Measurements from ENCODE around the gene FKRP. TPM values are rescaled to one million over a fixed set of nuclear protein-coding genes. Genes with fewer than 3 reads are reported as not detected.

FKRP gene
- total and polyA plus RNA-seq, 9 donors, result 10.7 to 24.4 (median 18.7) TPM

DNA sequence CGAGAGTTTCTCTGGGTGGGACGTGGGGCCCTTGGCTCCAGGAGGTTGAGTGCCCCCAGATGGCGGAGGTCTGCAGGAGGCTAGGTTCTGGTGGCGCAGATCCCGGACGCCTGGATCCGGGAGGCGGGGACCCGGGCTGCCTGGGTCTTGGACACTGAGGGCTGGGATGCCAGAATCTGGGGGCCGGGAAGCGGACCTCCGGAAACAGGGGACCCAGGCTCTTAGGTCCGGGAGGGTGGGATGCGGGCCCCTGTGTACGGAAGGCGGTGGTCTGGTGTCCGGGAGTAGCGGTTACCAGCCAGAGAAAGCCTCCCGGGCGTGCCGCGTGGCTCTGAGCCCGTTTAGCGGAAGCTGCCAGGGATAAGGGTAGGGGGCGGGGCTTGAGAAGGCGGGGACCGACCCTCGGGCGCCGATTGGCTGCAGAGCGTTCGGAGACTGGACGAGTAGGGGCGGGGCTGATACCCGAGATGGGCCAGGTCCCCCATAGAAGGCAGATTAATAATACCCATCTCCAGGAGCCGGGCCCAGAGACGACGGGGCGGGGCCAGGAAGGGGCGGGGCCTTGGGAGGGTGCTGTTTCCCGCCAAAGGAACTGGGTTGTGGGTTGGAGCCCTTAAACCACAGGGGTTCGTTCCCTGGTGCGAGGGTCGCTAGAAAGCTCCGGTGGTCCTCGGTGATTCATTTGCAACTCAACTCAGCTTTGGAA is 42.6 kb downstream of the FKRP start, which contains the start of gene SLC1A5:
SLC1A5 (minus strand) TSS at position 333 of the 706 bp plus-strand sequence. CDS start 629 bp downstream, outside the sequence.
- peak; percentile 98 to 99 (median 99) for DNase-seq
- H3K9me3 ChIP-seq, result no peaks in the 10 kb centered on the region
- peak within 1 kb of the TSS; percentile 92 for H3K4me3 ChIP-seq
- TF ChIP-seq CTCF (IDR thresholded peaks at IDR 0.05), result no peak
- peak; percentile 98 for TF ChIP-seq POLR2A (IDR thresholded peaks at IDR 0.05)
- TF ChIP-seq EP300 (IDR thresholded peaks at IDR 0.05), result no peak
- H3K27me3 ChIP-seq, result no peaks in the 10 kb centered on the region
- H3K4me1 ChIP-seq (ENCODE audit: insufficient read depth), result peaks cover 18% of the 10 kb centered on the region
- WGBS, 3 donors, result 0 to 1% (median 0%) methylated on average over 42 to 46 of the region's 46 CpGs
- peak within 1 kb of the TSS; percentile 82 to 90 for H3K27ac ChIP-seq
- H3K36me3 ChIP-seq, result no peaks in the 10 kb centered on the region
- intact Hi-C loops (cut with DNase I), result no loop called here

GRCh38 chr19:46788968-46789338 is 43.1 kb downstream of the FKRP start:
- no peak for TF ChIP-seq EP300 (IDR thresholded peaks at IDR 0.05)
- no peaks in the 10 kb centered on the region for H3K9me3 ChIP-seq
- H3K27me3 ChIP-seq, result no peaks in the 10 kb centered on the region
- 50 to 62% (median 53%) methylated on average over 9 of the region's 9 CpGs for WGBS, 3 donors
- H3K27ac ChIP-seq, result peak overlapping the region in 1 of 2 donors; percentile 34
- intact Hi-C loops (cut with DNase I), result no loop called here
- no peak overlapping the region for H3K4me3 ChIP-seq
- DNase-seq, result no peak
- H3K36me3 ChIP-seq, result no peaks in the 10 kb centered on the region
- H3K4me1 ChIP-seq (ENCODE audit: insufficient read depth), result peaks cover 15% of the 10 kb centered on the region

- Histone ChIP-seq H3K4me3 (no peak overlapping the region), H3K27ac (no peak overlapping the region), H3K4me1 (ENCODE audit: insufficient read depth) (peaks cover 11% of the 10 kb centered on the region), H3K9me3 (no peaks in the 10 kb centered on the region), H3K36me3 (no peaks in the 10 kb centered on the region), H3K27me3 (no peaks in the 10 kb centered on the region)
- intact Hi-C loops (cut with DNase I), result no loop called here
- DNase-seq, result no peak
- 86 to 89% (median 89%) methylated on average over 8 of the region's 8 CpGs for WGBS, 3 donors
- no peak for TF ChIP-seq EP300 (IDR thresholded peaks at IDR 0.05)
These were observed 43.5 kb downstream of the FKRP start for GRCh38 chr19:46789371-46789770.

GRCh38 chr19:46791944-46792343 is 46.1 kb downstream of the FKRP start:
- peaks cover 3% of the 10 kb centered on the region for H3K4me1 ChIP-seq (ENCODE audit: insufficient read depth)
- 68 to 73% (median 69%) methylated on average over 5 of the region's 5 CpGs for WGBS, 3 donors
- no peak overlapping the region for H3K27ac ChIP-seq
- no peak for TF ChIP-seq CTCF (IDR thresholded peaks at IDR 0.05)
- TF ChIP-seq POLR2A (IDR thresholded peaks at IDR 0.05), result no peak
- no peak for TF ChIP-seq EP300 (IDR thresholded peaks at IDR 0.05)
- intact Hi-C loops (cut with DNase I), result no loop called here
- H3K4me3 ChIP-seq, result no peak overlapping the region
- no peaks in the 10 kb centered on the region for H3K9me3 ChIP-seq
- H3K36me3 ChIP-seq, result no peaks in the 10 kb centered on the region
- H3K27me3 ChIP-seq, result no peaks in the 10 kb centered on the region
- DNase-seq, result no peak

GRCh38 chr19:46797881-46798280 is 52.0 kb downstream of the FKRP start:
- no peaks in the 10 kb centered on the region for H3K9me3 ChIP-seq
- 96 to 100% (median 100%) methylated on average over 1 of the region's 1 CpG for WGBS, 3 donors
- DNase-seq, result no peak
- intact Hi-C loops (cut with DNase I), result no loop called here
- H3K27me3 ChIP-seq, result no peaks in the 10 kb centered on the region
- H3K36me3 ChIP-seq, result no peaks in the 10 kb centered on the region
- H3K4me3 ChIP-seq, result no peak overlapping the region
- H3K27ac ChIP-seq, result no peak overlapping the region
- peaks cover 3% of the 10 kb centered on the region for H3K4me1 ChIP-seq (ENCODE audit: insufficient read depth)
- no peak for TF ChIP-seq EP300 (IDR thresholded peaks at IDR 0.05)

- Histone ChIP-seq H3K27ac (no peak overlapping the region), H3K36me3 (no peaks in the 10 kb centered on the region), H3K4me3 (no peak overlapping the region), H3K4me1 (ENCODE audit: insufficient read depth) (peaks cover 3% of the 10 kb centered on the region), H3K9me3 (no peaks in the 10 kb centered on the region), H3K27me3 (no peaks in the 10 kb centered on the region)
- intact Hi-C loops (cut with DNase I), result no loop called here
- no peak for DNase-seq
- 96 to 98% (median 97%) methylated on average over 2 of the region's 2 CpGs for WGBS, 3 donors
- TF ChIP-seq POLR2A (IDR thresholded peaks at IDR 0.05) (no peak), EP300 (IDR thresholded peaks at IDR 0.05) (no peak), CTCF (IDR thresholded peaks at IDR 0.05) (no peak)
These were observed 52.9 kb downstream of the FKRP start for GRCh38 chr19:46798713-46799112.

Data from ovary (tissue), 9 donors.